ENCODE data around the gene FSD1.

The FSD1 gene

GRCh38 chr19:4313847-4314490 is 9.6 kb downstream of the FSD1 start:
- TF ChIP-seq CTCF (conservative IDR thresholded peaks at IDR 0.05), result no peak
- TF ChIP-seq ZFX (IDR thresholded peaks at IDR 0.05), result no peak
- no peak overlapping the region for H3K27ac ChIP-seq

GRCh38 chr19:4316956-4317355 is 12.6 kb downstream of the FSD1 start:
- TF ChIP-seq CTCF (conservative IDR thresholded peaks at IDR 0.05), result no peak
- TF ChIP-seq ZFX (IDR thresholded peaks at IDR 0.05), result no peak
- no peak overlapping the region for H3K27ac ChIP-seq

GRCh38 chr19:4318460-4318859 is 14.1 kb downstream of the FSD1 start:
- no peak for TF ChIP-seq ZFX (IDR thresholded peaks at IDR 0.05)
- TF ChIP-seq CTCF (conservative IDR thresholded peaks at IDR 0.05), result no peak
- H3K27ac ChIP-seq, result no peak overlapping the region

GRCh38 chr19:4319067-4319718 is 14.8 kb downstream of the FSD1 start:
- H3K27ac ChIP-seq, result no peak overlapping the region
- TF ChIP-seq CTCF (conservative IDR thresholded peaks at IDR 0.05) (no peak), ZFX (IDR thresholded peaks at IDR 0.05) (no peak)

GRCh38 chr19:4320419-4320818 is 16.0 kb downstream of the FSD1 start:
- TF ChIP-seq CTCF (conservative IDR thresholded peaks at IDR 0.05), result no peak
- TF ChIP-seq ZFX (IDR thresholded peaks at IDR 0.05), result no peak
- no peak overlapping the region for H3K27ac ChIP-seq

GRCh38 chr19:4322942-4323665 is 18.7 kb downstream of the FSD1 start:
- no peak overlapping the region for H3K27ac ChIP-seq
- no peak for TF ChIP-seq ZFX (IDR thresholded peaks at IDR 0.05)
- no peak for TF ChIP-seq CTCF (conservative IDR thresholded peaks at IDR 0.05)

- no peak for TF ChIP-seq ZFX (IDR thresholded peaks at IDR 0.05)
- no peak for TF ChIP-seq CTCF (conservative IDR thresholded peaks at IDR 0.05)
- no peak overlapping the region for H3K27ac ChIP-seq
Observed at GRCh38 chr19:4323692-4324091, 19.3 kb downstream of the FSD1 start.

All from C4-2B (cell line).